K562 (cell line): ENCODE data around the gene PLD3. TPM values are rescaled to one million over a fixed set of nuclear protein-coding genes. Genes with fewer than 3 reads are reported as not detected.
A peak's percentile ranks its signal among the peaks of the same experiment; 100 is the strongest.

Experiments used
- ARNT ChIP-seq, 2 experiments: fragments of 450-650 bp; IDR thresholded peaks; 2 replicates each; pipeline ENCODE4 v1.6.1; 2016; ENCODE audit warnings: mild to moderate bottlenecking in 1 of 2
- HNRNPL ChIP-seq: fragments of 200-400 bp; formaldehyde crosslinking; IDR thresholded peaks from 2 replicates; pipeline ENCODE4 v1.6.1; 2017; ENCODE audit warnings: low read depth, mild to moderate bottlenecking, low read length
- KDM5B ChIP-seq: fragments of 200-600 bp; sonication (generic); IDR thresholded peaks from 2 replicates; pipeline ENCODE4 v1.6.1; 2012; ENCODE audit warnings: low read depth, mild to moderate bottlenecking, moderate library complexity, low read length, control low read depth, inconsistent platforms; ENCODE audit not compliant: insufficient replicate concordance
- MEF2A ChIP-seq: IDR thresholded peaks from 2 replicates; pipeline ENCODE4 v1.6.1; 2011; ENCODE audit warnings: low read depth, mild to moderate bottlenecking, low read length, moderate library complexity; ENCODE audit not compliant: control insufficient read depth
- OTX1 ChIP-seq: fragments of 450-650 bp; formaldehyde crosslinking; IDR thresholded peaks from 2 replicates; pipeline ENCODE4 v1.4.0; 2022; ENCODE audit warnings: mild to moderate bottlenecking
- RBM15 ChIP-seq: fragments of 200-400 bp; formaldehyde crosslinking; IDR thresholded peaks from 2 replicates; pipeline ENCODE4 v1.6.1; 2018; ENCODE audit warnings: mild to moderate bottlenecking, low read length, moderate library complexity; ENCODE audit not compliant: insufficient read depth
- RNF2 ChIP-seq: sonication (generic); IDR thresholded peaks from 2 replicates; pipeline ENCODE4 v1.6.1; 2016
- SAFB2 ChIP-seq: fragments of 200-400 bp; formaldehyde crosslinking; IDR thresholded peaks from 2 replicates; pipeline ENCODE4 v1.6.1; 2018; ENCODE audit warnings: borderline replicate concordance, low read length, low read depth, moderate library complexity; ENCODE audit not compliant: severe bottlenecking
- SIX5 ChIP-seq, 2 experiments: IDR thresholded peaks; 2 replicates each; pipeline ENCODE4 v1.6.1; 2011; ENCODE audit warnings: low read length in 2 of 2, borderline replicate concordance in 1 of 2, low read depth in 1 of 2, mild to moderate bottlenecking in 1 of 2, moderate library complexity in 1 of 2; ENCODE audit not compliant: insufficient read depth in 1 of 2
- STAT5B ChIP-seq: fragments of 250-450 bp; sonication (Bioruptor Pico); IDR thresholded peaks from 2 replicates; pipeline ENCODE4 v1.8.0; 2021; ENCODE audit warnings: mild to moderate bottlenecking, inconsistent platforms
- TEAD2 ChIP-seq: fragments of 450-650 bp; IDR thresholded peaks from 2 replicates; pipeline ENCODE4 v1.6.1; 2016; ENCODE audit warnings: missing genetic modification characterization, control low read depth, missing compliant biosample characterization
- XRCC5 ChIP-seq: fragments of 200-400 bp; formaldehyde crosslinking; IDR thresholded peaks from 2 replicates; pipeline ENCODE4 v1.6.1; 2017; ENCODE audit warnings: low read depth, mild to moderate bottlenecking, low read length
- ZNF644 ChIP-seq: fragments of 200-800 bp; sonication (Bioruptor generic); IDR thresholded peaks from 2 replicates; pipeline ENCODE4 v1.6.1; 2016; ENCODE audit warnings: low read depth, missing genetic modification characterization, missing compliant biosample characterization
- polyA plus RNA-seq, 8 experiments: library from polyadenylated mRNA; depleted of rRNA in 4 of 8; stranded (reverse) in 5 of 8; unstranded in 3 of 8; fragments of >200 nt; fragmentation: Nextera tagmentation in 2 of 8; fragmentation: Illumina TruSeq in 1 of 8; extraction: Ambion mirVana in 2 of 8; extraction: Trizol in 1 of 8; gene quantifications; 2 replicates each; pipeline versions ENCODE4 v1.2.1 to v1.2.3, GENCODE V29; 2011 to 2014; ENCODE audit warnings: inconsistent platforms in 1 of 8, missing spikeins in 1 of 8
- total RNA-seq, 7 experiments: library from RNA; depleted of rRNA in 6 of 7; stranded (reverse); fragments of >200 nt in 6 of 7; fragmentation: Illumina TruSeq in 2 of 7; extraction: Trizol in 2 of 7; gene quantifications; 2 replicates each; pipeline versions ENCODE4 v1.2.1 to v1.2.3, GENCODE V29; 2011 to 2021; ENCODE audit warnings: low replicate concordance in 1 of 7
- TF ChIP-seq, protein P1 (sequence below): fragments of 250-450 bp; sonication (Bioruptor Pico); IDR thresholded peaks from 2 replicates; pipeline ENCODE4 v1.5.0; 2021
- TF ChIP-seq, protein P2 (sequence below): IDR thresholded peaks from 2 replicates; pipeline ENCODE4 v1.6.1; 2011; ENCODE audit not compliant: insufficient read length; ENCODE audit errors: extremely low read depth
- TF ChIP-seq, protein P3 (sequence below): fragments of 450-650 bp; formaldehyde crosslinking; IDR thresholded peaks from 2 replicates; pipeline ENCODE4 v1.4.0; 2020; ENCODE audit warnings: mild to moderate bottlenecking, moderate library complexity
- TF ChIP-seq, protein P4 (sequence below): fragments of 250-450 bp; sonication (Bioruptor Pico); IDR thresholded peaks from 2 replicates; pipeline ENCODE4 v1.8.0; 2022; ENCODE audit warnings: inconsistent platforms, mild to moderate bottlenecking, moderate library complexity, borderline replicate concordance

Gene PLD3
- total and polyA plus RNA-seq, 9 of the 15 experiments (the other 6 are each of a cell fraction or from before 2014, with no cell fraction given): 2.3 to 128 (median 72.7) TPM

DNA sequence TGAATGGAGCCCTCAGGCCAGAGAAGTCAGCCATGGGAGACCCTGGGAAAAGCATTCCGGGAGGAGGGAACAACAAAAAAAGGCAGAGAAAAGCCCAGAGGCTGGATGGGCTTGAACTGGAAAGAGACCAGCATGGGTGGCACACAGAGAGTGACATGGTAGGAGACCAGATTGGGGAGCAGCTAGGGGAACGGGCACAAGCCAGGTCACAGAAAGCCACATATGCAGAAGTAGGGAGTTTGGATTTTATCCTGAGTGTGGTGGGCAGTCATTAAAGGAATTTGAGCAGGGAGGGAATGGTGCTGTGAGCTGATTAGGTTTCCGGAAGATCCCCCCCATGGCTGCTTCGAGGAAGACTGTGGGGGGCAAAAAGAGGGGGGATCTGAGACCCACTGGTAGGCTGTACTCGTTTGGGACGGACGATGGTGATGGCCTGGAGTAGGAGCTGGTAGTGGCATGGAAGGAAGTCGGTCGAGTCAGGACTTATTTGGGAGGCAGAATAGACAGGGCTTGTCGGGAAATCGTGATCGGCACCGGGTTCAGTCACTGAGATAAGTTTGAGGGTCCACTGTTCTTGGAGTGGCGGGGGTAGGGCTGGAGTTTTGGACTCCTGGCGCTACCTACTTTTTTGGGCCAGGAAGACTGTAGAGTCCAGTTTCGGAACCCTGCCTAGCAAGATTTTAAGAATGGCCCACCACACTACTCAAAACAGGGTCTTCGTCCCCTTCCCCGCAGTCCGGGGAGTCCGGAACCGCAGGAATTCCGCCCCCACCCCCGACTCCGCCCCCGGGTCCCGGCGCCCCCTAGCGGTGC, 76.3 kb downstream of the PLD3 start (continued):
- TF ChIP-seq, protein P1, sequence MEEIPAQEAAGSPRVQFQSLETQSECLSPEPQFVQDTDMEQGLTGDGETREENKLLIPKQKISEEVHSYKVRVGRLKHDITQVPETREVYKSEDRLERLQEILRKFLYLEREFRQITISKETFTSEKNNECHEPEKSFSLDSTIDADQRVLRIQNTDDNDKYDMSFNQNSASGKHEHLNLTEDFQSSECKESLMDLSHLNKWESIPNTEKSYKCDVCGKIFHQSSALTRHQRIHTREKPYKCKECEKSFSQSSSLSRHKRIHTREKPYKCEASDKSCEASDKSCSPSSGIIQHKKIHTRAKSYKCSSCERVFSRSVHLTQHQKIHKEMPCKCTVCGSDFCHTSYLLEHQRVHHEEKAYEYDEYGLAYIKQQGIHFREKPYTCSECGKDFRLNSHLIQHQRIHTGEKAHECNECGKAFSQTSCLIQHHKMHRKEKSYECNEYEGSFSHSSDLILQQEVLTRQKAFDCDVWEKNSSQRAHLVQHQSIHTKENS (CRISPR knock-in tag): no peak
- 0 out of 4 replicates have a peak, but pooled peaks of 1 of the 2 experiments have one; percentile 30 for TF ChIP-seq ARNT (IDR thresholded peaks at IDR 0.05)
- TF ChIP-seq, protein P2, sequence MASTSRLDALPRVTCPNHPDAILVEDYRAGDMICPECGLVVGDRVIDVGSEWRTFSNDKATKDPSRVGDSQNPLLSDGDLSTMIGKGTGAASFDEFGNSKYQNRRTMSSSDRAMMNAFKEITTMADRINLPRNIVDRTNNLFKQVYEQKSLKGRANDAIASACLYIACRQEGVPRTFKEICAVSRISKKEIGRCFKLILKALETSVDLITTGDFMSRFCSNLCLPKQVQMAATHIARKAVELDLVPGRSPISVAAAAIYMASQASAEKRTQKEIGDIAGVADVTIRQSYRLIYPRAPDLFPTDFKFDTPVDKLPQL: no peak
- 0 out of 2 replicates have a peak, but pooled peaks have one; percentile 45 for TF ChIP-seq OTX1 (CRISPR knock-in tag)
- TF ChIP-seq, protein P3, sequence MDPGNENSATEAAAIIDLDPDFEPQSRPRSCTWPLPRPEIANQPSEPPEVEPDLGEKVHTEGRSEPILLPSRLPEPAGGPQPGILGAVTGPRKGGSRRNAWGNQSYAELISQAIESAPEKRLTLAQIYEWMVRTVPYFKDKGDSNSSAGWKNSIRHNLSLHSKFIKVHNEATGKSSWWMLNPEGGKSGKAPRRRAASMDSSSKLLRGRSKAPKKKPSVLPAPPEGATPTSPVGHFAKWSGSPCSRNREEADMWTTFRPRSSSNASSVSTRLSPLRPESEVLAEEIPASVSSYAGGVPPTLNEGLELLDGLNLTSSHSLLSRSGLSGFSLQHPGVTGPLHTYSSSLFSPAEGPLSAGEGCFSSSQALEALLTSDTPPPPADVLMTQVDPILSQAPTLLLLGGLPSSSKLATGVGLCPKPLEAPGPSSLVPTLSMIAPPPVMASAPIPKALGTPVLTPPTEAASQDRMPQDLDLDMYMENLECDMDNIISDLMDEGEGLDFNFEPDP (CRISPR knock-in tag): no peak
- TF ChIP-seq, protein P4, sequence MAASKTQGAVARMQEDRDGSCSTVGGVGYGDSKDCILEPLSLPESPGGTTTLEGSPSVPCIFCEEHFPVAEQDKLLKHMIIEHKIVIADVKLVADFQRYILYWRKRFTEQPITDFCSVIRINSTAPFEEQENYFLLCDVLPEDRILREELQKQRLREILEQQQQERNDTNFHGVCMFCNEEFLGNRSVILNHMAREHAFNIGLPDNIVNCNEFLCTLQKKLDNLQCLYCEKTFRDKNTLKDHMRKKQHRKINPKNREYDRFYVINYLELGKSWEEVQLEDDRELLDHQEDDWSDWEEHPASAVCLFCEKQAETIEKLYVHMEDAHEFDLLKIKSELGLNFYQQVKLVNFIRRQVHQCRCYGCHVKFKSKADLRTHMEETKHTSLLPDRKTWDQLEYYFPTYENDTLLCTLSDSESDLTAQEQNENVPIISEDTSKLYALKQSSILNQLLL: no peak
- TF ChIP-seq RNF2: no peak
- TF ChIP-seq SAFB2: no peak
- TF ChIP-seq STAT5B (CRISPR knock-in tag): no peak
- TF ChIP-seq ZNF644 (tag): no peak
- peak; percentile 6; the same call in 1 of the 2 replicates for TF ChIP-seq HNRNPL
- TF ChIP-seq TEAD2 (tag): 0 out of 2 replicates have a peak, but pooled peaks have one; percentile 3
- no peak for TF ChIP-seq XRCC5
- no peak for TF ChIP-seq SIX5 (IDR thresholded peaks at IDR 0.05; ENCODE audit: borderline replicate concordance in 1 of 2, insufficient read depth in 1 of 2, low read depth in 1 of 2, low read length in 2 of 2)
- TF ChIP-seq MEF2A: no peak
- no peak for TF ChIP-seq RBM15
- peak; percentile 50 for TF ChIP-seq KDM5B
